ENCODE measurements around the gene LAMA4. TPM values are rescaled to one million over a fixed set of nuclear protein-coding genes. Genes with fewer than 3 reads are reported as not detected.

LAMA4 gene
- total and polyA plus RNA-seq, 4 donors = 28.4 to 261 (median 79.8) TPM

DNA sequence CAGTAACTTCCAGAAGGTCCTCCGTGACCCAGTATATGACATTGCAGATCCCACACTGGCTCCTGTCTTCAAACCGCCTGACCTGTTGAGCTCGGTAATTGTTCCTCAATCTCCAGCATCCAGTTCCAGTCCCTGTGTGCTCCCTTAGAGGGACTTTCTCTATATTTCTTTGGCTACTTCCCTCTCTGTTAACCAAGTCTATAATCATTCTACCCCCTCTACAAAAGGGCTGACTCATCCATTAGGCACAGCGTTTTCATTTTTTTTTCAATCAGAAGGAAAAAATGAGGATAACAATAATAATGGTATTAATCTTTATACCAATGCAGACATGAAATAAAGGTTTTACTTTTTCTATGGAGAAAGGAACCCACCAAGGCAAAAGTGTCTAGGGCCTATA is 97.7 kb downstream of the LAMA4 start:
- peaks cover 0 to 2% (median 0%) of the 10 kb centered on the region in 5 donors for H3K4me1 ChIP-seq (ENCODE audit: control insufficient read depth in 5 of 5, insufficient read depth in 5 of 5, low read length in 5 of 5)
- ATAC-seq (ENCODE audit: insufficient read depth, low FRiP score) = no peak
- H3K36me3 ChIP-seq (ENCODE audit: control insufficient read depth in 4 of 4, insufficient read depth in 4 of 4, low read length in 4 of 4) = peaks cover 4 to 58% (median 14%) of the 10 kb centered on the region in 4 donors
- DNase-seq = no peak
- no peak for TF ChIP-seq CTCF (IDR thresholded peaks at IDR 0.05; ENCODE audit: control extremely low read depth, extremely low read depth)
- no peak overlapping the region for H3K4me3 ChIP-seq
- no peaks in the 10 kb centered on the region for H3K27me3 ChIP-seq (ENCODE audit: control insufficient read depth in 3 of 3, insufficient read depth in 3 of 3, low read length in 2 of 3)
- H3K9ac ChIP-seq (ENCODE audit: insufficient read depth in 1 of 2, low read length in 2 of 2) = no peak overlapping the region
- H3K9me3 ChIP-seq (ENCODE audit: control insufficient read depth in 4 of 4, insufficient read depth in 3 of 4, low read length in 3 of 4) = no peaks in the 10 kb centered on the region
- H3K27ac ChIP-seq (ENCODE audit: low read depth in 1 of 2, low read length in 1 of 2) = peak overlapping the region in 1 of 2 donors; percentile 80
- WGBS, 2 donors = 72 to 74% methylated on average over 4 of the region's 4 CpGs

DNA sequence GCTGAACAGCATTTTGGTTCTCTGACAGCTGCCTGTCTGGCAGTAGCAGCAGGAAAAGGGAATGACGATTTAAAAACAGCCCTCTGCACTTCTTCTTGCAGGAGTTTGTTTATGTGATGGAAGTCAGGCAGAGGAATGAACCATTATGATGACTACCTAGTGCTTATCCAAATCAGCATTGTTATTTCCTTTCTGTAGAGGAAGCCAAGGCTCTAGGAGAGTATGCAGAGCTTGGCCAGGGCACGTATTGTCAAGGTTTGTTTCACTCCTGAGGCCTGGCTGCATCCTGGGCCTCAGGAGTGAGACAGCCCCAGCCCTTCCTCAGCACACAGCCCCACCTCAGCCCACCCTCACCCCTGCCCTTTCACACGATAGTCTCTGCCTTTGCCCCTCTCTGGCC is 98.5 kb downstream of the LAMA4 start:
- ATAC-seq (ENCODE audit: insufficient read depth, low FRiP score) (no peak), DNase-seq (peak in 2 of 3 donors; percentile 23 to 59)
- no peak overlapping the region for H3K4me3 ChIP-seq
- no peaks in the 10 kb centered on the region for H3K9me3 ChIP-seq (ENCODE audit: control insufficient read depth in 4 of 4, insufficient read depth in 3 of 4, low read length in 3 of 4)
- peaks cover 2 to 50% (median 10%) of the 10 kb centered on the region in 4 donors for H3K36me3 ChIP-seq (ENCODE audit: control insufficient read depth in 4 of 4, insufficient read depth in 4 of 4, low read length in 4 of 4)
- 51 to 59% methylated on average over 3 of the region's 3 CpGs for WGBS, 2 donors
- H3K27ac ChIP-seq (ENCODE audit: low read depth in 1 of 2, low read length in 1 of 2) = peak overlapping the region; percentile 38 to 57
- H3K4me1 ChIP-seq (ENCODE audit: control insufficient read depth in 5 of 5, insufficient read depth in 5 of 5, low read length in 5 of 5) = peaks cover 0 to 2% (median 0%) of the 10 kb centered on the region in 5 donors
- H3K9ac ChIP-seq (ENCODE audit: insufficient read depth in 1 of 2, low read length in 2 of 2) = no peak overlapping the region
- H3K27me3 ChIP-seq (ENCODE audit: control insufficient read depth in 3 of 3, insufficient read depth in 3 of 3, low read length in 2 of 3) = no peaks in the 10 kb centered on the region
- no peak for TF ChIP-seq CTCF (IDR thresholded peaks at IDR 0.05; ENCODE audit: control extremely low read depth, extremely low read depth)

- TF ChIP-seq CTCF (IDR thresholded peaks at IDR 0.05; ENCODE audit: control extremely low read depth, extremely low read depth) = no peak
- DNase-seq (no peak), ATAC-seq (ENCODE audit: insufficient read depth, low FRiP score) (no peak)
- no peak overlapping the region for H3K4me3 ChIP-seq
- peaks cover 0 to 11% (median 1%) of the 10 kb centered on the region in 5 donors for H3K4me1 ChIP-seq (ENCODE audit: control insufficient read depth in 5 of 5, insufficient read depth in 5 of 5, low read length in 5 of 5)
- H3K27ac ChIP-seq (ENCODE audit: low read depth in 1 of 2, low read length in 1 of 2) = no peak overlapping the region
- H3K9ac ChIP-seq (ENCODE audit: insufficient read depth in 1 of 2, low read length in 2 of 2) = no peak overlapping the region
- no peaks in the 10 kb centered on the region for H3K27me3 ChIP-seq (ENCODE audit: control insufficient read depth in 3 of 3, insufficient read depth in 3 of 3, low read length in 2 of 3)
- H3K9me3 ChIP-seq (ENCODE audit: control insufficient read depth in 4 of 4, insufficient read depth in 3 of 4, low read length in 3 of 4) = no peaks in the 10 kb centered on the region
- 85 to 88% methylated on average over 2 of the region's 2 CpGs for WGBS, 2 donors
- peaks cover 2 to 45% (median 6%) of the 10 kb centered on the region in 4 donors for H3K36me3 ChIP-seq (ENCODE audit: control insufficient read depth in 4 of 4, insufficient read depth in 4 of 4, low read length in 4 of 4)
Measured at GRCh38 chr6:112154711-112155110, 99.7 kb downstream of the LAMA4 start.

Data from lung (tissue), 12 donors.